HG03064 (cell line): ENCODE results near the gene NES.

Experiments used
- ATAC-seq: cut with Tn5 transposase; IDR thresholded peaks from one replicate; pipeline ENCODE4 v1.9.1; 2021; ENCODE audit warnings: low read depth; ENCODE audit not compliant: unreplicated experiment

The NES gene

DNA sequence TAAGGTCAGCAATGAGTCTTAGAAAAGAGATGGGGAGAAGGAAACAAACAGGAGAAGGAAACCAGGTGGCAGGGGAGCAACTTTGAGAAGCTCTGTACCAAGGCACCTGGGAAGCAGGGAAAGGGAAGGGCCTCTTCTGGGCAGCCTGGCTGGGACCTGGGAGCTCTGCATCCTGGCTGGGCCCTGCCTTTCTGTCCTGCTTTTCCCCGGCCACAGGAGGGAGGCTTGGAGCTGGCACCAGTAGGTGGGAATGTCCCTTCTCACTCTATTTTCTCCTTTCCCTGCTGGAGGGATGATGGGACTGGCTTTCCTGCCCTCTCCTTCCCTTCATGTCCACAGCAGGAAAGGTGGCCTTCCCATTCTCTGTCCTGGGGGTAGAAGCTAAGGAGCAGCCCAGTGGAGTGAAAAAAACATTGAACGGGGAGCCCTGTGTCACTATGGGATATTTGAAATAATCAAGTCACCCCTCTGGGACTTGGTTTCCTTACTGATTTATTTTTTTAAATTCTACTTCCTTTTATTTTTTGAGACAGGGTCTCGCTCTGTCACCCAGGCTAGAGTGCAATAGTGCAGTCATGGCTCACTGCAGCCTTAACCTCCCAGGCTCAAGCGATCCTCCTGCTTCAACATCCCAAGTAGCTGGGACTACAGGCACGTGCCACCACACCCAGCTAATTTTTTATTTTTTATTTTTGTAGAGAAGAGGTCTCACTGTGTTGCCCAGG, 5.1 kb upstream of the NES start:
- no peak for ATAC-seq

- no peak for ATAC-seq
These were observed 4.2 kb upstream of the NES start for GRCh38 chr1:156681196-156681960.

DNA sequence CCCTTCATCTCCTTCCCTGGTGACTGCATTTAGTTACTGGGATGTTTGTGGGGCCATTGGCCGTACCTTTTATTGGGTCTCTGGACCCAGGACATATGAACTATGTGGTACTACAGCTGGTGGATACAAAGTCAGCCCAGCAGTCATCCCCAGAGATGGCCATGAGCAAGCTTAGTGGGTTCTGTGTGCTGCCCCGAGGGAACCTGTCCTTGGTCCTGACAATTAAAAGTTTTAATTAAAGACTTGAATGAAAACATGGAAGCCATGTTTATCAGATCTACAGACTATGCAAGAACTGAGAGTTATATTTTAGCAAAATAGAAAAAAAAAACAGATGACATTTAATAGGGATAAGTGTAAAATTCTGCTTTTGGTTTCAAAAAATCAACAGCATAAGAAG, 2.8 kb upstream of the NES start:
- no peak for ATAC-seq

DNA sequence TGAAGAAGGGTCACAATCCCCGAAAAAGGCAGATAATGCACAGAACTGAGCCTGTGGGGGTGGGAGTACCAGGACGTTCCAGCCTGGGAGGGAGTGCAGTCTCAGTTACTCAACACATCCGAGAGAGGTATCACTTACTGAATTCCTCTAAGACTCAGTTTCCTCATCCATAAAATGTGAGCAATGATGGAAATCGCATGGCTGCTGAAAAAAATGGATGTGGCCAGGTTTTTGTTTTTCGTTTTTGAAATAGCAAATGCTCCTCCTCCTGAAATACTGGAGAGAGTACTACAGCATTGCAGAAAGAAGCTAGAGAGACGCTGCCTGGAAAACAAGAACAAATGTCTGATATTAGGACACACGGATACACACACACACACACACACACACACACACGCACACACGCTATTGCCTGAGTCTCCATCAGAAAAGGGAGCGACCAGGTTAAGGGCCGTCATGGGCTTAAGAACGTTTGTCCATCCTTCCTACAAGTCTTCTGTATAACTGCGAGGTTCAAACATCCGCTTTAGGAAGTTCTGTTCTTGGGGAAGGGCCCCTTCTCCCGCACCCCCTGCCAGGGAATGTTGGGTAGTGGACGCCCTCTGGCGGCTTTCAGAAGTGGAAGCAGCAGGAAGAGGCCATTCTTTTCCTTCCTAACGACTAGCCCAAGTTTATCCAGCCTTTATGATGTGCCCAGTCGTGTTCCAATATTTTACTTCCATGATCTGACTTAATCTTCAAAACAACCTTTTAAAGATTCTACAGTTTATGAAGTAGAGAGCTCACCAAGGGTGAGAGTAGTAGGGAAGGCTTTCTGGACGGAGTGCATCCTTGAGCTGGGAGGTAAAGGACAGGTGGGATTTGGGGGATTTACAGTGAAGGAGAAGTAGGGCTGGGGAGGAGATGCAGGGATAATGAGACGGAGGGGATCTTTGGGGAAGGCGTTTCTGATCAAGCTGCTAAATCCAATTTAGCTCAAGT, 699 bp upstream of the NES start:
- no peak for ATAC-seq

DNA sequence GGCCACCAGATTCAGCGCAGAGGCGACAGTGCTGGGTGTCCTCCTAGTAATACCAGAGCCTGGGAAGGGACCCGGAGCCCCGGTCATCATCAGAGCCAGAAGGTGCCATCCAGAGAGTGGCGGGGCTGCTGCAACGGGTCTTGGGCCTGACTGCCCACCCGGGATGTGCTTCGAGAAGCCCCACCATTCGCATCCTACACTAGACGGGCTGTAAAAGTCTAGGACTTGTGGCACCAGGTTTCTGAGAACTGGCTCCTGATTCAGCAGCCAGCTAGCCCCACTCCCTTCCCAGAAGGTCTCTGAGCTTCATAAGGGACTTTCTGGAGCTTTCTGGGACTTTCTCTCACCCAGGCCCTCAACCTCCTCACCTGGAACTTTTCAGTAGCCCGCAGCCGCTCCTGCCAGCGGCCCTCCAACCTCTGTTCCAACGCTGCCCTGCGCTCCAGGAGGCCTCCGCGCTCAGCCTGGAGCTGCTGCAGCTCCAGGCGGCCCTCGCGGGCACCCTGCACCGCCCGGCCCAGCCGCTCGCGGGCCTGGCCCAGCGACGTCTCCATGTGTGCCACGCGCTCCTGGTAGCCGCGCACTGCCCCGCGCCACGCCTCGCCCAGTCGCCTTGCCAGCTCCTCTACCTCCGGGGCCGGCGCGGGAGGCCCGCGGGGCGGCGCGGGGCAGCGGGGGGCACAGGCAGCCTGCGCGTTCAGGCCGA, 940 bp downstream of the NES start:
- no peak for ATAC-seq

DNA sequence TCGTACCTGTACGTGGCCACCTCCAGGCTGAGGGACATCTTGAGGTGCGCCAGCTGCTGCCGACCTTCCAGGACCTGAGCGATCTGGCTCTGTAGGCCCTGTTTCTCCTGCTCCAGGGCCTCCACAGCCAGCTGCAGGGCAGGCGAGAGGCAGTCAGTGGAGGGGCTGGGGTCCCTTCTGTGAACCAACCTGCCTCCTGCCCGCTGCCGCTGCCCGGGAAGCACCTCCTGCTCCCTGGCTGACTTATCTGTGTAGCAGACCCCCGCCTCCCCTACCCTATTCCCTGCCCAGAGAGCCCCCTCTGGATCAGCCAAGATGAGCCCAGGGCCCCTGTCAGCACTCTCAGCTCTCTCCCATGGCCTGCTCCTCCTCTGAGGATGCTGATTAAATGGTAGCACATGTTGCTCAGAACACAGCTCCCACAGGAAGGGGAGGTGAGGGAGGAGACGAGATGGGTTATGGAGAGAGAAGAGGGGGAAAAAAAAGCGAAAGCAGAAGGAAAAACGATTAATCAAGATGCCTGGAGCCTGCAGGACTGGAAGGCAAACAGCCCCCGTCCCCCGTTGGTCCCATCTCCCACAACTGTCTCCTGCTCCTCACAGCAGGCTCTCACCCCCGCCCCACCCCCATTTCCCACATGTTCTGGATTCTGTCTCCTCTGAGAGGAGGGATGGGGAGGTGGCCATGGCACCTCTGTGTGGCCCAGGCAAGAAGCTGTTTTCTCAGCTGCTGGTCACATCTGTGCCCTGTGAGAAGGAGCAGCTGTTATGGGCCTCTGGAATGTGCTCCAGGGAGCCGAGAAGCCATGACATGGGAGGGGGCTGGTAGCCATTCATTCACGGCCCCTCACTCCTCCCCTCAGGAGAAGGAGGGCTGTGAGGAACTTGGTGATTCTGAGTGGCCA, 1.7 kb downstream of the NES start:
- no peak for ATAC-seq

DNA sequence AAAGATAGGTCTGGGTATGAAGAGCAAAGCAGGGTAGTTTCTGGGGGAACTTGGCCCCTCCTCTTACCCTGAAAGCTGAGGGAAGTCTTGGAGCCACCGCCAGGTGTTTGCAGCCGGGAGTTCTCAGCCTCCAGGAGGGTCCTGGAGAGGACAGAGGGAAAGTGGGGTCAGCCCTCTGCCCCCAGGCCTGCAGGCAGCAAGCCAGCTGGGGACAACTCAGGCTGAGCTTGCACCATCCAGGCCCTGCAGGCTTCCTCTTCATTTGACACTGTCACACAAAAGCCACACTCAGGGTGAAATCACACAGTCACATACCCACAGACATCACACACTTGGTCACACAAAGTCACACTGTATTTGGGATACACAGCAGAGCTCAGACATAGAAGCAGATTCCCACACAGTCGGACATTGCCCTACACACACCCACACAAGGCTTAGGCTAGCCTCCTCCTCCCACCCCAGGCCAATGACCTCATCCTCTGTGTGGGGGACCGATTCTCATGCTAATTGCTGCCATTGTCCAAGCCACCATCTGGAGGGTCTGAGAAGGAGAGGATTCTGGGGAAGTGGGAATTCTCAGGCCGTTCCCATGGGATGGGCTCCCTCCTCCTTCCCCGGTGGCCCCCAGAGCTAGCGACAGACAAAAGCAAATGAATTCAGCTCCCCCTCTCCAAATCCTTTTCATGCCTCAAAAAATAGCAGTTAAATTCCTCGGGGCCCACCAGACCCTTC, 3.7 kb downstream of the NES start:
- ATAC-seq, result no peak

- no peak for ATAC-seq
These were observed 5.4 kb downstream of the NES start for GRCh38 chr1:156671804-156672203.

GRCh38 chr1:156670791-156671190, 6.4 kb downstream of the NES start:
- ATAC-seq, result no peak

- ATAC-seq, result no peak
These were observed 6.8 kb downstream of the NES start for GRCh38 chr1:156670359-156670758.

DNA sequence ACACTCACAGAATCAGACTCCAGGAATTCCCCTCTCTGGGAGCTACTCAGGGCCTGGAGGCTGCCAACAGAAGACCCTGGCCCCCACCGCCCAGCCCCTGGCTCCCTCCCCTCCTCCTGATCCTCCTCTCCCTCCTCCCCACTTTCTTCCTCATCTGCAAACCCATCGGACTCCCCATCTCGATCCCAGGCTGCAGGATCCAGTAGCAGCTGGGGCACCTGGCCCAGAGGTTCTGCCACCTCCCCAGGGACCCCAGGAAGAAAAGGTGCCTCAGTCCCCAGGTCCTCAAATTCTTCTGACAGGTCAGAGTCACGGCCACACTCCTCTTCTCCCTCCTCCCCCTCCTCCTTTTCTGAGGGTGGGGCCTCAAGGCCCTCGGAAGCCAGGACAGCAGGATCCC, 7.4 kb downstream of the NES start:
- ATAC-seq, result no peak

GRCh38 chr1:156668801-156669637, 8.2 kb downstream of the NES start:
- ATAC-seq, result no peak

- no peak for ATAC-seq
These were observed 9.1 kb downstream of the NES start for GRCh38 chr1:156667968-156668709.

DNA sequence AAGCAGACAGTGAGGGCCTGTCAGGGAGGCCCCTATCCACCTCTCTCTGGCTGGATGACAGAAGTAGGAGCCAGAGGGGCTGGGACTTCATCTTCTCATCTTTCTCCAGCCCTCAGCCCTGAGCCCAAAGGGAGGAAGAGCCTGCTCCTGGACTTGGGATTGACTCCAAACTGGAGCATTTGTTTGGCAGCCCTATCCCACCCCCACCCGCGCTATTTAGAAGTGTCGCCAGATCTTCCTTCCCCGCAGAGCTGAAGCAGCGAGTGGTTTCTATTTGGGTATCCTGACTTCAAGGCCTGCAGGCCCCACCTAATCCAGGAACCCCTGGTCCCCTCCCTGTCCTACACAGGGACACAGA, 9.6 kb downstream of the NES start:
- ATAC-seq, result no peak

DNA sequence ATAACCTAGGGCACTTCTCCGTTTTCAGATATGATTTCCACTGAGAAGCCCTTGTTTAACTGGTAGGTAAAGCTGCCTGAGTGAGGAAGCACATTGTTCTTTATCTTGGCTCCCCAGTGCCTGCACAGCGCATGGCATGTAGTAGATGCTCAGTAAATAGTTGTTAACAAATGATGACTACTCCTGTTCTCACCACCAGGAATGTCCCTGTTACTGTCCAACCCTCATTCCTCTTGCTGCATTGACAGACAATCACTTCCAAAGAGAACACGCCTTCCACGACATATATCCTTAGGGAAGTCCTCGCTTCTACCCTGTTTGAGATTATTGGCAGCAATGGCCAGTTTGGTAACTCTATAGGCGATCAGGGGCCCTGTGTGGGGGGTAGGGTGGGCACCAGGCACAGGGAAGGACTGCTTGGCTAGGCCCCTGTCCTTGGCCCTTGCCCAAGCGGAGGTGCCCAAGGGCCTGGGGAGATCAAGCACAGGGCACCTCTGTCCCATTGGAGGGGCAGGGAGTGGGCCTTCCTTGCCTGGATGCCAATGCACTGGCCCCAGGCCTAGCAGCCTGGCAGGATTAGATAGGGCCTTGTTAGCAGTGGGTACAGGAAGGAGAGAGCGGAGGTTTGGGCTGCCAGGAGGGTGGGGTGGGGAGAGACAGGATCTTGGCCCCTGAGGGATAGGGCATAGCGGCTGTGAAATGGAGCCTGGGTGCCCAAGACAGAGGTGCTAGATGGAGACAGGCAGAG, 10.2 kb downstream of the NES start:
- ATAC-seq, result no peak

GRCh38 chr1:156665539-156665938, 11.7 kb downstream of the NES start:
- ATAC-seq, result no peak
